ENCODE results near the gene CAPN9.

DNA sequence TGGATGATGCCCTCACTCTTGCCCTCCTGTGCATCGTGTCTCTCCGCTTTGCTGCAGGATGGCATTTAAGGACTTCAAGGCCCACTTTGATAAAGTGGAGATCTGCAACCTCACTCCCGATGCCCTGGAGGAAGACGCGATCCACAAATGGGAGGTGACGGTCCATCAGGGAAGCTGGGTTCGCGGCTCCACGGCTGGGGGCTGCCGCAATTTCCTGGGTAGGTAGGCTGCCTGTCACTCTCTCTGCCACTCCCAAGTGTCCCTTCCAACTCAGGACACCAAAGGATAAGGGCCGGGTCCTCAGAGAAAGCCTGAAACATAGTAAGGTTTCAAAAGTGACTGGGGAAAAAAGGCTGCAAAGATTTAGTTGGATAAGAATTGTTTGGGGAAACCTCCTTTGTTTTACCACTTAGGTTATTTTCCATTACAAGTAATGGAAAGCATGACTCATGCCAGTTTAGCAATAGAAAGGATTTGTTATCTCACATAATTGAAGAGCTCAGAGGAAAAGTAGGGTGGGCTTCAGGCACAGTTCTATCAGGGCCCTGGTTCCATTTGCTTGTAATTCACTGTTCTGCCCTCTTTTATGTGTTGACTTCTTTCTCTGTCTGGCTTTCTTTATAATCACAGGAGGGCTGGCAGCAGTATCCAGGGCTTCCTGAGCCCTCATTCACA, 31.9 kb downstream of the CAPN9 start:
- TF ChIP-seq, protein P1, sequence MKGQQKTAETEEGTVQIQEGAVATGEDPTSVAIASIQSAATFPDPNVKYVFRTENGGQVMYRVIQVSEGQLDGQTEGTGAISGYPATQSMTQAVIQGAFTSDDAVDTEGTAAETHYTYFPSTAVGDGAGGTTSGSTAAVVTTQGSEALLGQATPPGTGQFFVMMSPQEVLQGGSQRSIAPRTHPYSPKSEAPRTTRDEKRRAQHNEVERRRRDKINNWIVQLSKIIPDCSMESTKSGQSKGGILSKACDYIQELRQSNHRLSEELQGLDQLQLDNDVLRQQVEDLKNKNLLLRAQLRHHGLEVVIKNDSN (IDR thresholded peaks at IDR 0.05) = no peak
- TF ChIP-seq, protein P2, sequence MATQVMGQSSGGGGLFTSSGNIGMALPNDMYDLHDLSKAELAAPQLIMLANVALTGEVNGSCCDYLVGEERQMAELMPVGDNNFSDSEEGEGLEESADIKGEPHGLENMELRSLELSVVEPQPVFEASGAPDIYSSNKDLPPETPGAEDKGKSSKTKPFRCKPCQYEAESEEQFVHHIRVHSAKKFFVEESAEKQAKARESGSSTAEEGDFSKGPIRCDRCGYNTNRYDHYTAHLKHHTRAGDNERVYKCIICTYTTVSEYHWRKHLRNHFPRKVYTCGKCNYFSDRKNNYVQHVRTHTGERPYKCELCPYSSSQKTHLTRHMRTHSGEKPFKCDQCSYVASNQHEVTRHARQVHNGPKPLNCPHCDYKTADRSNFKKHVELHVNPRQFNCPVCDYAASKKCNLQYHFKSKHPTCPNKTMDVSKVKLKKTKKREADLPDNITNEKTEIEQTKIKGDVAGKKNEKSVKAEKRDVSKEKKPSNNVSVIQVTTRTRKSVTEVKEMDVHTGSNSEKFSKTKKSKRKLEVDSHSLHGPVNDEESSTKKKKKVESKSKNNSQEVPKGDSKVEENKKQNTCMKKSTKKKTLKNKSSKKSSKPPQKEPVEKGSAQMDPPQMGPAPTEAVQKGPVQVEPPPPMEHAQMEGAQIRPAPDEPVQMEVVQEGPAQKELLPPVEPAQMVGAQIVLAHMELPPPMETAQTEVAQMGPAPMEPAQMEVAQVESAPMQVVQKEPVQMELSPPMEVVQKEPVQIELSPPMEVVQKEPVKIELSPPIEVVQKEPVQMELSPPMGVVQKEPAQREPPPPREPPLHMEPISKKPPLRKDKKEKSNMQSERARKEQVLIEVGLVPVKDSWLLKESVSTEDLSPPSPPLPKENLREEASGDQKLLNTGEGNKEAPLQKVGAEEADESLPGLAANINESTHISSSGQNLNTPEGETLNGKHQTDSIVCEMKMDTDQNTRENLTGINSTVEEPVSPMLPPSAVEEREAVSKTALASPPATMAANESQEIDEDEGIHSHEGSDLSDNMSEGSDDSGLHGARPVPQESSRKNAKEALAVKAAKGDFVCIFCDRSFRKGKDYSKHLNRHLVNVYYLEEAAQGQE (IDR thresholded peaks at IDR 0.05; ENCODE audit: low read depth) = no peak

All from Ishikawa (cell line).